GM18873 (cell line): ENCODE data around the gene PADI3.

Experiments
- ATAC-seq: cut with Tn5 transposase; IDR thresholded peaks from one replicate; pipeline ENCODE4 v1.9.1; 2021; ENCODE audit warnings: mild to moderate bottlenecking, moderate library complexity, moderate number of reproducible peaks; ENCODE audit not compliant: unreplicated experiment, low FRiP score

PADI3 gene

DNA sequence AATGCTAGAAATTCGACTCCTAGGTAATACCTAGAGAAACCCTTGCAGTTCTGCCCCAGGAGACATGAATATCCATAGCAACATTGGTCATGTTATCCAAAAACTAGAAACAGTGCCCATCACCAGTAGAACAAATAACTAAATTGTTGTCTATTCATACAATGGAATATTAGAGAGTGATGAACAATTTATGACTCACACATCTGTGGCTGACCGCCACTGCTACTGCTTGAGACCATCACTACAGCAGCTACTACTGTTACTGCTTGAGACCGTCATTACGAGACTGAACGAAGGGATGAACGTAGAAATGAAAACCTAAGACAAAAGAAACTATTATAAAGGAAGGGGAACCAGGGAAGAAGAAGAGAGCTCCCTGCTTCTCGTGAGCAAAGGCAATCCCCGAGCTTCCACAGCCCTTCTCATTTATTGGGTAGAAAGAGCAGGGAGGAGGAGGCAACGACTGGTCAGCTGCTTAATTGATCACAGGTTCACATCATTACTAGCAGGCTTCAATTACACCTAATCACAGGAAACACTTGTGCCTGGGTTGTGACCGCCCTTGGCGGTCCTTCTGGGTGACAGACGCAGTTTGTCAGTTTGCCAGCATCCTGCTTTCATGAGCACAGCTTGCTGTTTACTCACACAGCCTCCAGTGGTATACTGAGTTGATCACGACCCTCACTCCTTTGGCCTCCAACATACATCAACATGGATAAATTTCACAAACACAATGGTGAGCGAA is 45.0 kb downstream of the PADI3 start:
- ATAC-seq, result no peak

DNA sequence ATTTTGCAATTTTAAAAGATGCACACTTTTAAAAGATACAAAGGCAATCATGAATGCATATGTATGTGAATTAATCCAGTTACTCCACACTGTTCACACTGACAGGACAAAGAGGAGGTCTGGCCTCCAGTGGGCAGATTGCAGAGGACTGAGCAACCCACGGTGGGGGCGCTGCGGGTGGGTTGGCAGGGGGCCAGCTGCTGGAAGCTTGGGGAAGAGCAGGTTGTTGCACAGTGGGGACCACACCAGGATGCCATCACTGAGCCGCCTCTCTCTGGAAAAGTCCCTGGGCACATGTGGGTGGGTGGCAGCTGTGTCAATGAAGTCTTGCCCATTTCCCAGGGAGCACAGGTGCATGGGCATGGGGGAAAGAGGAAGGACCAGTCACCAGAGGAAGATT is 46.4 kb downstream of the PADI3 start:
- ATAC-seq, result no peak

GRCh38 chr1:17296086-17296485 is 47.2 kb downstream of the PADI3 start:
- ATAC-seq, result no peak

DNA sequence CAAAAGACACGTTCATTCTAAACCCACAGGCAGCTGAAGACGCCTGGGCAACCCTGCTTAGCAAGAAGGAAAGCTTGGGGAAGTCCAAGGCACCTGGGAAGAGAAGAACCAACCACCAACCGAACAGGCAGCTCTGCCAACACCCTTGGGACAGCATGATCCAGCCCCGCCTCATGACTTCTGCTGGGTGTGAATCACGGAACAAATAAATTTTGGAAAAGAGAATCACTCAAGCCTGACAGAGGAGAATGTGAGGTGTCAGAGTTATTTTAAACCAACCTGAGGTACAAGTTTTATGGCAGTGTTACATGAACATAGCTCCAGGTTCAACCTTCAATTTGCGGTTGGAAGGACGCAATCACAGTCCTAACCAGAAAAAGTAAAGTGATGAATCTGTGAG is 49.1 kb downstream of the PADI3 start:
- ATAC-seq, result no peak

DNA sequence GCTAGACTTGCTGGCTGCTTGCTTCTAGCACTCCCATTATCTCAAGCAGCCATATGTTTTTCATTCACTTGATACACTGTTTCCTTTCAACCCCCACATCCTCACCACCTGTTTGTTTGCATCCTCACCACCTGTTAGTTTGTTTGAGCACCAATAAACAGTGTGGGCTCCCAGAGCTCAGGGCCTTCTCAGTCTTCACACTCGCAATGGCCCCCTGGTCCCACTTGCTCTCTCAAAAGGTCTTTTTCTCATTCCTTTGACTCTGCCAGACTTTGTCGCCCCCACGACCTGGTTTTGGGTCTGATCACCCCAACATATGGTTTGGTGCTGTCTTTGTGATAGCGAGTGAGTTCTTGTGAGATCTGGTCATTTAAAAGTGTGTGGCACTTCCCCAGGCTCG is 52.9 kb downstream of the PADI3 start:
- ATAC-seq, result no peak

- ATAC-seq, result no peak
Observed at GRCh38 chr1:17304151-17304825, 55.4 kb downstream of the PADI3 start.

- no peak for ATAC-seq
Observed at GRCh38 chr1:17304826-17305175, 55.9 kb downstream of the PADI3 start.

- ATAC-seq, result no peak
Observed at GRCh38 chr1:17305576-17306095, 56.7 kb downstream of the PADI3 start.

GRCh38 chr1:17306407-17306806 is 57.5 kb downstream of the PADI3 start:
- no peak for ATAC-seq

DNA sequence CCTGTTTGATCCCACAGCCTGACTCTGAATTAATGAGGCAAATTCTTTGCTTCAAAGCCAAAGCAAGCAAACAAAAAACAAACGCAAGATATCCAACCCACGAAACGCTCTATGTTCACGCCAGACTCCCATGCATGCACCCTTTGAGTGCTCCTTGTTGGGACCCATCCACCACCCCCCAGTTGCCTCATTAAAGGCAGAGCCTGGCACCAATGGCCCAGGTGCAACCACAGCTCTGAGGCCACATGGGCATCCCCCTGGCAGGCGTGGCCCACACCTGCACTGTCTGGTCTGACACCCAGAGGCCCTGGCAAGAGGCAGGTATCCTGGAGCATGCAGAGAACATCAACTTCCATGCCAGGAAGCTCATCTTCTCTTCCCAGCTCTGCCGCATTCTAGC is 58.0 kb downstream of the PADI3 start:
- ATAC-seq, result no peak

- ATAC-seq, result no peak
Observed at GRCh38 chr1:17307329-17307728, 58.4 kb downstream of the PADI3 start.

- ATAC-seq, result no peak
Observed at GRCh38 chr1:17307946-17308345, 59.0 kb downstream of the PADI3 start, which contains the start of gene PADI4. Gene PADI4, plus strand, starts transcription at chr1:17308197. Its CDS starts 26 bp downstream, at chr1:17308223.

DNA sequence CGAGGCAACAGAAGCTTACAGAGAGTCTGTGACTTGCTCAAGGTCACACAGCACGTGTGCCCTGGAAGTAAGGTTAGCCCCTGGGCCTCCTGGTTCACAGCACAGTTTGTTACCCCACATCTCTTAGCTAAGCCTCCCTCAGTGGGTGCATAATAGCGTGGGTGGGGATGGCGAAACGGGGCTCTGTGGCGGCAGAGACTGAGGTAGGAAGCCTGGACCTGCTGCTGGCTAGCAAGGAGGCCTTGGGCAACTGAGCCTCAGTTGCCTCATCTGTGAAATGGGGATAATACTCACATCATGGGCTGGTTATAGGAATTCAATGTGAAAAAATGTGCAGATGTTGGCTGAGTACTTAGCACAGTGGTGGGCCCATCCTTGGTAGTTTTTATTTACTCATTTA is 59.7 kb downstream of the PADI3 start:
- ATAC-seq, result no peak

GRCh38 chr1:17309426-17310067 is 60.6 kb downstream of the PADI3 start:
- no peak for ATAC-seq

- ATAC-seq, result no peak
Observed at GRCh38 chr1:17310068-17310640, 61.3 kb downstream of the PADI3 start.

GRCh38 chr1:17313530-17314309 is 64.8 kb downstream of the PADI3 start:
- ATAC-seq, result no peak

DNA sequence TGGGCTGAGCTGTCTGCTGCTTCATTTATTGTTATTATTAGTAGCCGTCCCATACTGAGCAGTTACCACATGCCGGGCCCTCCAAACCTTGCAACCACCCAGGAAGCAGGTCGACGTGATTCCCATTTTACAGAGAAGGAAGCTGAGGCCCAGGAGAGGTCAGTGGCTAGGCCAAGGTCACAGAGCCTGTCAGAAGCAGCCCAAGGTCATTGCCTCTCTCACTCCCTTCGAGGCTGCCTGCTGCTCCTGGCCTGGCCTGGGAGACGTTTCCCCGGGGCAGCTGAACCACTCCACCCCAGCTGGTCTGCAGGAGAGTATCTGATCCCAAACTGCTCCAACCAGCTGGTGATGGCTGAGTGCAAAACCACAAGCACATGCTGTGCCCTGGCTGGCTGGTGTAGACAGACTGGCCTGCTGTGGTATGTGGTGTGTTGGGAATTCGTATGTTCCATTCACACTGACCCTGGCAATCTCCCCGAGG is 65.6 kb downstream of the PADI3 start:
- ATAC-seq, result no peak

- no peak for ATAC-seq
Observed at GRCh38 chr1:17315542-17316130, 66.7 kb downstream of the PADI3 start.

- no peak for ATAC-seq
Observed at GRCh38 chr1:17316704-17317103, 67.8 kb downstream of the PADI3 start.

DNA sequence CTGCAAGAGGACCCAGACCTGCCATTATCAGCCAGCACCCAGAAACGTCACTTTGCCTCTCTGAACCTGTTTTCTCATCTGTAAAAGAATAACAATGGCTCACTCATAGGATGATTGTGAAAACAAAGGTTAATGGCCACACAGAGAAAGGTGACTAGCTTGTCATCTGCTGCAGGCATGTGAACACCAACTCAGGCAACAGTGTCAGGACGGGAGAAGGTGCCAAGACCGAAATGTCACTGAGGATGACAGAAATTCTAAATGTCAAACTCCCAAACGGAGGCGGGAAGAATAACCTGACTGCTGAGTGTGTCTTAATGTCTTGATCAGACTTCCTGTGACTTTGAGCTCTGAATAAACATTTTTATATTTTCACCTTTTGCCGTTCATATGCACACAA is 69.4 kb downstream of the PADI3 start:
- ATAC-seq, result no peak
